Skeletal muscle cell (primary cell): Measurements from ENCODE around the gene SNU13.
"Not testable (repeated sequence)": the region's sequence is repeated elsewhere in the genome, so short reads cannot be mapped to it uniquely, and the experiment has no call there.

Experiments used
- DNase-seq: peaks from one replicate; pipeline ENCODE4 v3.0.0-alpha.2; 2010; ENCODE audit warnings: low read depth
- H3K4me3 ChIP-seq: 2 replicates; pipeline ENCODE4 v1.5.1; 2011; ENCODE audit warnings: low read depth, mild to moderate bottlenecking, control low read depth, low read length, moderate library complexity

SNU13 gene

GRCh38 chr22:41683052-41683451 is 5.6 kb downstream of the SNU13 start:
- DNase-seq = no peak
- H3K4me3 ChIP-seq = peak overlapping the region; percentile 68

DNA sequence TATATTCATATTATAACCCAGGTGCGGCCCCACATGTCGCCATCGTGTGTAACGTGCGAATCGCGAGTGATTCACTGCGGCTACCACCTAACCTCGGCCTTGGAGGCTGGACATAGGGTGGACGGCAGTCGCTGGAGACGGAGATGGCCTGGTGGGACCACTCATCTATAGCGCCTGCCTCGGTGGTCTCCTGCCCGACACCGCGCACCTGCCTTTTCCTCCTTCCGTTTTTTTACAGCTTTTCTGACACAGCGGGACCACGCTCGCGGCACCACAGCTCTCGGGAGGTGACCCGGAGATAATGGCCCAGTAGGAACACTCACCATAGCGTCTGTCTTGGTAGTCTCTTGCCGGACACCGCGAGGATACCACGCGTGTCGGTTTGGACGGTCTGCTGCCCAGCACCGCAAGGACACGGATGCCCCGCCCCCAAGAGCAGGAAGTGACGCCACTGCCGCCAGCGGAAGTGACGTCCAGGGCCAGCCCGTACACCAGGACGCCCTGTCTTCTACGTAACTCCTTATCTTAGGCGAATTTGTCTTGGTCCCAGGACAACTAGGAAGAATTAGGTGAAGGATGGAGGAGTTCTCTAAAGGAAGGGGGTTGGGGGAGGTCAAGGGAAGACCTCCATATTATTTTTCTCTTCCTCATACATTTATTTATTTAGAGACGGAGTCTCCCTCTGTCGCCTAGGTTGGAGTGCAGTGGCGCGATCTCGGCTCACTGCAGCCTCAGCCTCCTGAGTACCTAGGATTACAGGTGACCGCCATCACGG is 6.4 kb downstream of the SNU13 start:
- DNase-seq = peak; percentile 47
- peak overlapping the region; percentile 68 for H3K4me3 ChIP-seq

- peak overlapping the region; percentile 68 for H3K4me3 ChIP-seq
- no peak for DNase-seq
Measured at GRCh38 chr22:41681616-41682015, 7.1 kb downstream of the SNU13 start.

GRCh38 chr22:41676134-41676533 is 12.5 kb downstream of the SNU13 start:
- no peak for DNase-seq
- H3K4me3 ChIP-seq = no peak overlapping the region

- no peak for DNase-seq
- H3K4me3 ChIP-seq = no peak overlapping the region
Measured at GRCh38 chr22:41674846-41675340, 13.8 kb downstream of the SNU13 start.

- no peak for DNase-seq
- no peak overlapping the region for H3K4me3 ChIP-seq
Measured at GRCh38 chr22:41672780-41673509, 15.7 kb downstream of the SNU13 start.

- not testable (repeated sequence) for DNase-seq, H3K4me3 ChIP-seq
Measured at GRCh38 chr22:41672096-41672495, 16.6 kb downstream of the SNU13 start.

GRCh38 chr22:41668971-41669911 is 19.4 kb downstream of the SNU13 start:
- DNase-seq = peak; percentile 41
- H3K4me3 ChIP-seq = no peak overlapping the region

- no peak overlapping the region for H3K4me3 ChIP-seq
- DNase-seq = no peak
Measured at GRCh38 chr22:41664951-41665350, 23.7 kb downstream of the SNU13 start.

DNA sequence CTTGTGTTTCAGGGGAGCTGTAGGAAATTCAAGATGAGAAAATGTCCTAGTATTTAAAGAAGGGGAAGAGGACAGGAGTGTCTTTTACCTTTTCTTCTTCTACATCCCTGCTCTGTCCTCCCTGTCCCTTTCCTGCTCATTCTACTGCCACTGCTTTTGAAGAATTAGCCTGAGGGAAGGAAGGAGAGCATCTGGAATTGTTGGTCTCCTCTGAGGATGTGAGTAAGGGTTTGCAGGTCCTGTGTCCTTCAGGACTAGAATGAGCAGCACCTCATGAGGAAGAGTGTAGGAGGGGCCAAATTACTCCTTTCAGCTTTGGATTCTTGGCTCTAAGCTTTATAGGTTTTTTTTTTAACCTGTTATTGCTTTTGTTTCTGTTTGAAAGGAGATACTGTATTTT is 24.2 kb downstream of the SNU13 start:
- DNase-seq = no peak
- no peak overlapping the region for H3K4me3 ChIP-seq

DNA sequence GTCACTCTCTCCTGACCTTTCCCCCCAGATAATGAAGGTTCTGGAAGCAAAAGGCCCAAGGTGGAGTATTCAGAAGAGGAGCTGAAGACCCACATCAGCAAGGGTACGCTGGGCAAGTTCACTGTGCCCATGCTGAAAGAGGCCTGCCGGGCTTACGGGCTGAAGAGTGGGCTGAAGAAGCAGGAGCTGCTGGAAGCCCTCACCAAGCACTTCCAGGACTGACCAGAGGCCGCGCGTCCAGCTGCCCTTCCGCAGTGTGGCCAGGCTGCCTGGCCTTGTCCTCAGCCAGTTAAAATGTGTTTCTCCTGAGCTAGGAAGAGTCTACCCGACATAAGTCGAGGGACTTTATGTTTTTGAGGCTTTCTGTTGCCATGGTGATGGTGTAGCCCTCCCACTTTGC is 25.1 kb downstream of the SNU13 start:
- not testable (repeated sequence) for DNase-seq, H3K4me3 ChIP-seq

DNA sequence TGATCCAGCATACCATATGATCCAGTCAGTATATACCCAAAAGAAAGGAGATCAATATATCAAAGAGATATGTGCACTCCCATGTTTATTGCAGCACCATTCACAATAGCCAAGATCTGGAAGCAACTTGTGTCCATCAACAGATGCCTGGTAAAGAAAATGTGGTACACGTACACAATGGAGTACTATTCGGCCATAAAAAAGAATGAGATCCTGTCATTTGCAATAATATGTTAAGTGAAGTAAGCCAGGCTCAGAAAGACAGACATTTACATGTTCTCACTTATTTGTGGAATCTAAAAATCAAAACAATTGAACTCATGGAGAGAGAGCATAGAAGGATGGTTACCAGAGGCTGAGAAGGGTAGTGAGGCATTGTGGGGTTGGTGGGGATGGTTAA is 27.0 kb downstream of the SNU13 start:
- no peak for DNase-seq
- H3K4me3 ChIP-seq = no peak overlapping the region

DNA sequence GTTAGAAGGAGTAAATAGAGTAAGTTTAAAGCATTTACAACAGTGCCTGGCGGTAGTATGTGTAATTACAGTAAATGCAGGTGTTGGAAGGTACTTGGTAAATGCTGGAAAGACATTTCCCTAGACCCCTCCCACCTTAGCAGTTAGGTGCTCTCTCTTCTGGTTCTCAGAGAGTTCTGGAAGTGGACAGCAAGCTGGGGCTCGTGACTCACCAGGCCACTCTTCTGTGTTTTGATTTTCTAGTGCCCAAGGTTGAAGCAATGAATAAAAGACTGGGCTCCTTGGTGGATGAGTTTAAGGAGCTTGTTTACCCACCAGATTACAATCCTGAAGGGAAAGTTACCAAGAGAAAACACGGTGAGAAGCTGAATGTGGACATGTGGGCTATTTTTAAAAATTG is 27.6 kb downstream of the SNU13 start:
- no peak for DNase-seq
- no peak overlapping the region for H3K4me3 ChIP-seq

DNA sequence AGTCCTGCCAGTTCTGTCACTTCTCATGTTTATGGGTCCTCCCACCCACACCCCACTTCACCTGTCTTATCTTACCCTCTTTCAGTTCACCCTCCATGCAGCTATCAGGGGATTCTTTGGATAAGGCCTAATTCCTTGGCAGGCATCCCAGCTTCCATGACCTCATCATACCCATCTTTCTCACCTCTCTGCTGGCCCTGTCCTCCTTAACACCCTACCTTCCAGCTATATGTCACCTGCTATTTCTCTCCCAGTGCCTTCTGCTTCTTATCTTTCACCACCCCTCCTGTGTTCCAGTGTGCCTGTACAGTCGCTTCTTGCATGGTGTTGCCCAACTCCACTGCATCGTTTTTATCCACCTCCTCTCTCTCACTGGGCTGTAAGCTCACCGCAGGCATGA is 28.3 kb downstream of the SNU13 start:
- no peak overlapping the region for H3K4me3 ChIP-seq
- DNase-seq = no peak

GRCh38 chr22:41659941-41660340 is 28.7 kb downstream of the SNU13 start:
- DNase-seq = no peak
- H3K4me3 ChIP-seq = no peak overlapping the region

DNA sequence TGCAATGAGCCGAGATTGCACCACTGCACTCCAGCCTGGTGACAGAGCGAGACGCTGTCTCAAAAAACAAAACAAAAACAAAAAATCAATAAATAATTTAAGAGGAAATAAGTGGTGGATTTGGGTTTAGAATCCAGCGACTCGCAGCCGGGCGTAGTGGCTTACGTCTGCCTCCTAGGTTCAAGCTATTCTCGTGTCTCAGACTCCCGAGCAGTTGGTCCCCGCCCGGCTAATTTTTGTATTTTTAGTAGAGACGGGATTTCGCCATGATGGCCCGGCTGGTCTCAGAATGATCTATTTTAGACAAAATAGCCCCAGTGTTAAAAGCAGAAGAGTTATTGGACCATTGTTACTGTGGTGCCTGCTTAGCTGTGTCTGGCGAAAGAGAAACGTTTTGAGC is 29.8 kb downstream of the SNU13 start:
- no peak overlapping the region for H3K4me3 ChIP-seq
- DNase-seq = no peak

- DNase-seq = no peak
- H3K4me3 ChIP-seq = no peak overlapping the region
Measured at GRCh38 chr22:41657709-41658108, 31.0 kb downstream of the SNU13 start.

- no peak for DNase-seq
- H3K4me3 ChIP-seq = no peak overlapping the region
Measured at GRCh38 chr22:41656556-41656955, 32.1 kb downstream of the SNU13 start.

DNA sequence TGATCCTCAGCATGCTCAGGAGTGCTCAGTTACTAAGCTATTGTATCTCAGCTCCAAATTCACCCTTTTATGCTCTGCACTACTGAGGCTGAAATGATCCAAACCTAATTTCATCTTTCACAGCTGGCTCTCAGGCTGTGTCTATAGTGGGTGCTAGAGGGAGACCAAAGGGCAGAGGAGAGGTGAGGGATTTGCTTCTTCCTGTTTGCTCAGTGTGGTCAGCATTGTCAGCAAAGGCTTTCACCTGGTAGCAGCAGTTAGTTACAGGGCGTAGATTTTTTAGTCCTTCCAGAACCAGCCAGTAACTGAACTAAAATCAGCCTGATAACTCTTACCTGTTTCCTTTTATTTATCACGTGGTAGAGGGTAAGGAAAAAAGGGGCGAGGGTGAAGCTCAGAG is 34.3 kb downstream of the SNU13 start:
- no peak overlapping the region for H3K4me3 ChIP-seq
- DNase-seq = no peak

GRCh38 chr22:41650821-41651220 is 37.8 kb downstream of the SNU13 start:
- H3K4me3 ChIP-seq = no peak overlapping the region
- no peak for DNase-seq
